Left ventricle myocardium inferior (tissue), 1 donor: ENCODE data around the gene LARP1. TPM values are rescaled to one million over a fixed set of nuclear protein-coding genes. Genes with fewer than 3 reads are reported as not detected.

Experiments
- DNase-seq: peaks from one replicate; pipeline ENCODE4 v3.0.0-alpha.2; 2020
- H3K27ac ChIP-seq: fragments of 200-600 bp; replicated peaks from 2 replicates; pipeline ENCODE4 v1.8.0; 2021
- H3K27me3 ChIP-seq: fragments of 200-600 bp; 2 replicates; pipeline ENCODE4 v1.8.0; 2021; ENCODE audit warnings: low read depth
- H3K36me3 ChIP-seq: fragments of 200-600 bp; 2 replicates; pipeline ENCODE4 v1.8.0; 2021
- H3K4me1 ChIP-seq: fragments of 200-600 bp; 2 replicates; pipeline ENCODE4 v1.8.0; 2021
- H3K4me3 ChIP-seq: fragments of 200-600 bp; 2 replicates; pipeline ENCODE4 v1.8.0; 2021; ENCODE audit warnings: mild to moderate bottlenecking, moderate library complexity
- H3K9me3 ChIP-seq: fragments of 200-600 bp; replicated peaks from 2 replicates; pipeline ENCODE4 v1.8.0; 2021
- intact Hi-C: fragments of 100-400 bp; cut with micrococcal nuclease; formaldehyde crosslinking; loops from one replicate; pipeline ENCODE4 v1.11.0; 2022
- total RNA-seq: library from RNA; stranded (reverse); fragmentation: NEBNext Ultra II Directional; extraction: Animal tissue kit (Norgen Biotek cat#: 25700); gene quantifications from one replicate; pipeline ENCODE4 v1.2.1, GENCODE V29; 2021
- TF ChIP-seq, protein P1 (sequence below): fragments of 200-600 bp; IDR thresholded peaks from 2 replicates; pipeline ENCODE4 v1.8.0; 2021; ENCODE audit warnings: antibody characterized with exemption, mild to moderate bottlenecking, borderline replicate concordance
- donor health status: DM: no; HTN: yes; CAD: no; lungs with severe emphysema.

Gene LARP1
- total RNA-seq, 1 donor from 2014 or later = 148 TPM

DNA sequence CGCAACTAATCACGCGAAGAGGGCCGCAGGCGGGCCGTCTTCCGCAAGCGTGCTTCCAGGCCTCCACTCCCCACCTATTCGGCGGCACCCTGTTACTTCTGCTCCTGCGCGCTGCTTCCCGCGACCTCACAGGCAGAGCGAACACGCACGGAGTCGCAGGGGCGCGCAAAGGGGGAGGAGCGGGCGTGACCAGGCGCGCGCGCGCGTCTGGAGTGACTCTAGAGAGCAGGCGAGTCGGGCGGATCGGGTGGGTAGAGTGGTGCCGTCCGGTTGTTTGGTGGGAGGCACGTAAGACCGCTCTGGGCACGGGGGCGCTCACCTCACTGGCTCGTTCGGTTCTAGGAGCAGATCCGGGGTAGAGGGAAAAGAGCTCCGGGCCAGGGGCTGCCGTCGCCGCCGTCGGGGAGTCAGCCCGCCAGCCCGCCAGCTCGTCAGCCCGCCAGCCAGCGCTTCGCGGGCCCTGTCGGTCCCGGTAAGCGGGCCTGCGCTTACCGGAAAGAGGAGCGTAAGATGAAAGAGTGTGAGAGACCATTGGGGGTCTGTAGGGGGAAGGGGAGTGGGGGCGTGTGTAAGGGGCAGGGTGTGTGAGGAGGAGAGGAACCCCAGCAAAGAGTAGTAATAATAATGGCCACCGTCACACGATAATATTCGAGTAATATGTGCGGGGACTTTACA lies 103.3 kb downstream of the LARP1 start, which contains the start of gene CNOT8:
Gene CNOT8, plus strand, starts transcription at position 331 of the 675 bp plus-strand sequence. CDS start 4,652 bp downstream, outside the sequence.
- peaks cover 56% of the 10 kb centered on the region for H3K4me1 ChIP-seq
- TF ChIP-seq, protein P1, sequence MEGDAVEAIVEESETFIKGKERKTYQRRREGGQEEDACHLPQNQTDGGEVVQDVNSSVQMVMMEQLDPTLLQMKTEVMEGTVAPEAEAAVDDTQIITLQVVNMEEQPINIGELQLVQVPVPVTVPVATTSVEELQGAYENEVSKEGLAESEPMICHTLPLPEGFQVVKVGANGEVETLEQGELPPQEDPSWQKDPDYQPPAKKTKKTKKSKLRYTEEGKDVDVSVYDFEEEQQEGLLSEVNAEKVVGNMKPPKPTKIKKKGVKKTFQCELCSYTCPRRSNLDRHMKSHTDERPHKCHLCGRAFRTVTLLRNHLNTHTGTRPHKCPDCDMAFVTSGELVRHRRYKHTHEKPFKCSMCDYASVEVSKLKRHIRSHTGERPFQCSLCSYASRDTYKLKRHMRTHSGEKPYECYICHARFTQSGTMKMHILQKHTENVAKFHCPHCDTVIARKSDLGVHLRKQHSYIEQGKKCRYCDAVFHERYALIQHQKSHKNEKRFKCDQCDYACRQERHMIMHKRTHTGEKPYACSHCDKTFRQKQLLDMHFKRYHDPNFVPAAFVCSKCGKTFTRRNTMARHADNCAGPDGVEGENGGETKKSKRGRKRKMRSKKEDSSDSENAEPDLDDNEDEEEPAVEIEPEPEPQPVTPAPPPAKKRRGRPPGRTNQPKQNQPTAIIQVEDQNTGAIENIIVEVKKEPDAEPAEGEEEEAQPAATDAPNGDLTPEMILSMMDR = no peak
- no peaks in the 10 kb centered on the region for H3K9me3 ChIP-seq
- H3K4me3 ChIP-seq = peak within 1 kb of the TSS; percentile 77
- H3K27ac ChIP-seq = peak within 1 kb of the TSS; percentile 99
- no peaks in the 10 kb centered on the region for H3K27me3 ChIP-seq
- peaks cover 6% of the 10 kb centered on the region for H3K36me3 ChIP-seq
- DNase-seq = peak; percentile 99
- intact Hi-C loops = no loop called here

DNA sequence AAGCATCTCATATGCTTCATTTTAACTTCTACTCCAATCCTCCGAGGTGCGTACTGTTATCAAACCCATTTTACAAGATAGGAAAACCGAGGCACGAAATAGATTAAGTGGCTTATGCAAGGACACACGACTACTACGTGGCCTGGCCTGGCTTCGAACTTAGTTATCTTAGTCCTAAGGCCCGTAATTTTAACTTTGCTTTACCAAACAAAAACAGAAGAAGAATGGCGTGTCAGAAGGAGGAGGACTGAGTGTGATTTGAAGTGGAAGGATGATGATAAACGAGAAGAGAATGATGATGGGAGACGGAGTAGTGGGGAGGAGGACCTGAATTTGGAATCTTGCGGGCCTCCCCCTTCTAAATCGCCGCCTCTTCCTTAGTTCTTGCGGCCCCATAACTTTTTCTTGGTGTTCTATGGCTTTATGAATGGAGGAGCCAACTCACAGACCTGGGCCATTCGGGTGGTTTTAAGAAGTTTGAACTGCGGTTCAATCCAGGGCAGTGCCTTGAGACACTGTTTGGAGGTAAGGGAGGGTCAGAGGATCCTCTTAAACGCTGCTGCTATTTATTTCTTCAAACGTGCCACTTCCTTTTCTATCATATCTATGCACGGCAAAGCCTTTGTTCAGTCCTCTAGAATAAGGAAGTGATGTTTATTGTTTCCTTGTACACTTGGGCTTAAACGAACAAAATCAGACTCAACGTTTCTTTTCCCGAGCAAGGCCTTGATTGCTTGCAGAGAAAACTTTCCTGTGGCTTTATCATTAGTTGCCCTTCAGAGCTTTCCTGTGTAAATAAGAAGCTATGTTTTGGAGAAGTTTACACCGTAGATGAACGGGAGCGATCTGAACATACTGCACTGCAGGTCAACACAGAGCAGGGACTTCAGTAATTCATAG lies 104.0 kb downstream of the LARP1 start:
- Histone ChIP-seq H3K27ac (peak overlapping the region; percentile 99), H3K9me3 (no peaks in the 10 kb centered on the region), H3K27me3 (no peaks in the 10 kb centered on the region), H3K4me1 (peaks cover 56% of the 10 kb centered on the region), H3K36me3 (peaks cover 13% of the 10 kb centered on the region), H3K4me3 (peak overlapping the region; percentile 77)
- TF ChIP-seq, protein P1 = no peak
- DNase-seq = no peak
- intact Hi-C loops = no loop called here

DNA sequence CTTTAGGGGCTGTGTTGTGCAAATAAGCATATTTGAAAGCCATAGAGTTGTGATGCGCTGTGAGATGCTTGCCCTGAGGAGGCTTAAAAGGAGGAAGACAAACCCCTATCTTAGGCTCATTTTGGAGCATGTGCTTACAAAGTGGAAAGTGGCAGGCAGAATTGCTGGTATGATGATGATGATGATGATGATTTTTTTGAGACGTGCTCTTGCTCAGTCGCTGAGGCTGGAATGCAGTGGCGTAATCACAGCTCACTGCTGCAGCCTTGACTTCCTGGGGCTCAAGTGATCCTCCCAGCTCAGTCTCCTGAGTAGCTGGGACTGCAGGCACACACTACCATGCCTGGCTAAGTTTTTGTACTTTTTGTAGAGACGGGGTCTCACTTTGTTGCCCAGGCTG lies 104.9 kb downstream of the LARP1 start:
- TF ChIP-seq, protein P1 = no peak
- peaks cover 22% of the 10 kb centered on the region for H3K36me3 ChIP-seq
- H3K9me3 ChIP-seq = no peaks in the 10 kb centered on the region
- peak overlapping the region; percentile 77 for H3K4me3 ChIP-seq
- DNase-seq = no peak
- H3K27me3 ChIP-seq = no peaks in the 10 kb centered on the region
- intact Hi-C loops = no loop called here
- peak overlapping the region; percentile 99 for H3K27ac ChIP-seq
- peaks cover 56% of the 10 kb centered on the region for H3K4me1 ChIP-seq

DNA sequence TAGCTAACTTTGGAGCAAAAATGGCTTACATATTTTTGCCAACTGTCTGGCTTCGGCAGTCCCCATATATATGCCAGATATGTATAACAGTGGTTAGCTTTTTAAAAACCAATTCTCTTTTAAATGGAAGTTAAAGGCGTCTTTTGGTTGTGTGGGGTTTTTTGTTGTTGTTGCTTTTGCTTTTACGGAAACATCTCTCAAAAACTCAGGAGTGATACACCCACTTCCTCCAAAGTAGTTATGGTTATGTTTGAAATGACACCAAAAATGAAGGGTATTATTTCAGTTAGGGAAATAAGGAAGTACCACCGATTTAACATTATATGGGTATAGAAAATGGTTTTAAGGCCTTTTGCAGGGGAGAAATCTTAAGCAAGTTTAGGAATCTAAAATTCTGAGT lies 105.6 kb downstream of the LARP1 start:
- intact Hi-C loops = no loop called here
- TF ChIP-seq, protein P1 = no peak
- no peaks in the 10 kb centered on the region for H3K27me3 ChIP-seq
- H3K27ac ChIP-seq = peak overlapping the region; percentile 99
- peak overlapping the region; percentile 77 for H3K4me3 ChIP-seq
- peaks cover 29% of the 10 kb centered on the region for H3K36me3 ChIP-seq
- H3K4me1 ChIP-seq = peaks cover 61% of the 10 kb centered on the region
- no peak for DNase-seq
- H3K9me3 ChIP-seq = no peaks in the 10 kb centered on the region

DNA sequence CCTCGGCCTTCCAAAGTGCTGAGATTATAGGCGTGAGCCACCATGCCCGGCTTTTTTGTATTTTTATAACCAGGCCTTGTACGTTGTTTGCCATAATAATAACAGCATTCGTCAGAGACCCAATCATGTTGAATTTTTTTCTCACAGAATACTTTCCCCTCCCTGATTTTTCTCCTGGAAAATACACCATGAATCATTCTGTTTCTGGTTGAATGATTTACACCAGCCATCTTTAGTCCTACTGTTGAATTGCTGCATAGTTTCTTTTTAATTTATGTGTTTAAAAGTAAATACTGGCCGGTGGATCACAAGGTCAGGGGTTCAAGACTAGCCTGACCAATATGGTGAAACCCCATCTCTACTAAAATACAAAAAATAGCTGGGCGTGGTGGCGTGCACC lies 106.8 kb downstream of the LARP1 start:
- H3K4me3 ChIP-seq = no peak overlapping the region
- H3K36me3 ChIP-seq = peaks cover 39% of the 10 kb centered on the region
- intact Hi-C loops = no loop called here
- no peaks in the 10 kb centered on the region for H3K9me3 ChIP-seq
- no peak for DNase-seq
- H3K4me1 ChIP-seq = peaks cover 60% of the 10 kb centered on the region
- no peaks in the 10 kb centered on the region for H3K27me3 ChIP-seq
- TF ChIP-seq, protein P1 = no peak
- H3K27ac ChIP-seq = peak overlapping the region; percentile 99
